GM18873 (cell line): Measurements from ENCODE around the gene TCHH.
"Not testable (repeated sequence)": the region's sequence is repeated elsewhere in the genome, so short reads cannot be mapped to it uniquely, and the experiment has no call there.

Experiments
- ATAC-seq: cut with Tn5 transposase; IDR thresholded peaks from one replicate; pipeline ENCODE4 v1.9.1; 2021; ENCODE audit warnings: mild to moderate bottlenecking, moderate library complexity, moderate number of reproducible peaks; ENCODE audit not compliant: unreplicated experiment, low FRiP score

TCHH gene

DNA sequence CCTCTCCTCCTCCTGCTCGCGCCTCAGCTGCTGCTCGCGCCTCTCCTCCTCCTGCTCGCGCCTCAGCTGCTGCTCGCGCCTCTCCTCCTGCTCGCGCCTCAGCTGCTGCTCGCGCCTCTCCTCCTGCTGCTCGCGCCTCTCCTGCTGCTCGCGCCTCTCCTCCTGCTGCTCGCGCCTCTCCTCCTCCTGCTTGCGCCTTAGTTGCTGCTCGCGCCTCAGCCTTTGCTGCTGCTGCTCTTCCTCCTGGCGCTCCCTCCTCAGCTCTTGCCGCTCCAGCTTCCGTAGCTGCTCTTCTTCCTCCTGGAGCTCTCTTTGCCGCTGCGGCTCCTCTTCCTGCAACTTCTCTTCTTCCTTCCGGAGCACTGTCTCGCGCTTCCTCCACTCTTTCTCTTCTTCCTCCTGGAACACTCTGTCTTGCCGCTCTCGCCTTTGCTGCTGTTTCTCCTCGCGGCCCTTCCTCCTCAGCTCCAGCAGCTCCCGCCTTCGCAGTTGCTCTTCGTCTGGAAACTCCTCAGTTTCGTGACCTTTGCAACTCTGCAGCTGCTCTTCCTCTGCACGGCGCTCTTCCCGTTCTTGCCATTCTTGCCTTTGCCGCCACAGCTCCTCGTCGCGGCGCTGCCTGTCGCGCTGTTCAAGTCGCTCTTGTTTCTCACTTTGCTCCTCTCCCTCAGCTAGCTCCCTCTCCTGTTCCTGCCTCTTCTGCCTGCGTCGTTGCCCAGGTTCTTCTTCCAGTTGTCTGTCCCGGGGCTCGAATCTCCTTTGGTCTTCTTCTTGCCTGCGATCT lies 3.0 kb downstream of the TCHH start:
- ATAC-seq = no peak

DNA sequence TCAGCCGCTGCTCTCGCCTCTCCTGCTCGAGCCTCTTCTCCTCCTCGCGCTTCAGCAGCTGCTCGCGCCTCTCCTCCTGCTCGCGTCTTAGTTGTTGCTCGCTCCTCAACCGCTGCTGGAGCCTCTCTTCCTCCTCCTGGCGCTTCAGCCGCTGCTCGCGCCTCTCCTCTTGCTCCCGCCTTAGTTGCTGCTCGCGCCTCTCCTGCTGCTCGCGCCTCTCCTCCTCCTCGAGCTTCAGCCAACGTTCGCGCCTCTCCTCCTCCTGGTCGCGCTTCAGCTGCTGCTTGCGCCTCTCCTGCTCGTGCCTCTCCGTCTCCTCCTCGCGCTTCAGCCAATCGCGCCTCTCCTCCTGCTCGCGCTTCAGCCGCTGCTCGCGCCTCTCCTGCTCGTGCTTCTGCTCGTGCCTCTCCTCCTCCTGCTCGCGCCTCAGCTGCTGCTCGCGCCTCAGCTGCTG lies 3.7 kb downstream of the TCHH start:
- no peak for ATAC-seq

- ATAC-seq = no peak
These were observed 4.3 kb downstream of the TCHH start for GRCh38 chr1:152110860-152111514.

DNA sequence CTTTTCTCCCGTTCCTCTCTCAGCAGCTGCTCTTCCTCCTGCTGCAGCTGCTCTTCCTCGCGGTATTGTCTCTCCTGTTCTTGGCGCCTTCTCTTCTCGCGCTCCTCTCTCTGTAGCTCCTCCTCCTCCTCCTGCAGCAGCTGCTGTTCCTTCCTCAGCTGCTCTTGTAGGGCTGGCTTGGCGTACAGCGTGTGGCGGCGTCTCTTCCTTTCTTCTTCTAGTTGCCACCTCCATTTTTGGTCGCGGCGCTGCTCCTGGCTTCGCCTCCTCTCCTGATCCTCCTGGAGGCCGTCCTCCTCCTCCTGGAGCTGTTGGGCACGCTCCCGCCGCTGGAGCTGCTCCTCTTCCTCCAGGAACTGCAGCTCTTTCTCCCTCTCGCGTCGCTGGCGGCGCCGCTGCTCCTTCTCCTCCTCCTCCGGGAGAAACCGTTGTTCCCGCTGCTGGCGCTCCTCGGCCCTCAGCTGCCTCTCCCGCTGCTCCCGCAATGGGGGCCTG lies 4.8 kb downstream of the TCHH start:
- no peak for ATAC-seq

GRCh38 chr1:152109998-152110294 lies 5.3 kb downstream of the TCHH start:
- ATAC-seq = no peak

DNA sequence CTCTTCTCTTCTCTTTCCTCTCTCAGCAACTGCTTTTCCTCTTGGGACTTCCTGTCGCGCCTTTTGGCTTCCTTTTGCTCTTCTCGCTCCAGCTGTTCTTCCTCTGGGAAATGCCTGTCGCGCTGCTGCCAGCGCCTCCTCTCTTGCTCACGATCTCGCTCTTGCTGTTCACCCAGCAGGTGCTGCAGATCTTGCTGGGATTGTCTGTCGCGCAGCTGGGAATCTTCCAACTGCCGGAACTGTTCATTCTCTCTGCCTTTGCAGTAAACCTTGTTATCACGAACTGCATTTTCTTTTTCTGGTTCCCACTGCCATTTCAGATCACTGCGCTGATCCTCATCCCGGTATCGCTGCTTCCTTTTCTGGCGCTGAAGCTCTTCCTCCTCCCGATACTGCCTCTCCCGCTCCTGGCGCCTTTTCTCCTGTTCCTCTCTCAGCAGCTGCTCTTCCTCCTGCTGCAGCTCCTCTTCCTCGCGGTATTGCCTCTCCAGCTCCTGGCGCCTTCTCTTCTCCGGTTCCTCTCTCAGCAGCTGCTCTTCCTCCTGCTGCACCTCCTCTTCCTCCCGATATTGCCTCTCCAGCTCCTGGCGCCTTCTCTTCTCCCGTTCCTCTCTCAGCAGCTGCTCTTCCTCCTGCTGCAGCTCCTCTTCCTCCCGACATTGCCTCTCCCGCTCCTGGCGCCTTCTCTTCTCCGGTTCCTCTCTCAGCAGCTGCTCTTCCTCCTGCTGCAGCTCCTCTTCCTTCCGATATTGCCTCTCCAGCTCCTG lies 5.8 kb downstream of the TCHH start:
- no peak for ATAC-seq

DNA sequence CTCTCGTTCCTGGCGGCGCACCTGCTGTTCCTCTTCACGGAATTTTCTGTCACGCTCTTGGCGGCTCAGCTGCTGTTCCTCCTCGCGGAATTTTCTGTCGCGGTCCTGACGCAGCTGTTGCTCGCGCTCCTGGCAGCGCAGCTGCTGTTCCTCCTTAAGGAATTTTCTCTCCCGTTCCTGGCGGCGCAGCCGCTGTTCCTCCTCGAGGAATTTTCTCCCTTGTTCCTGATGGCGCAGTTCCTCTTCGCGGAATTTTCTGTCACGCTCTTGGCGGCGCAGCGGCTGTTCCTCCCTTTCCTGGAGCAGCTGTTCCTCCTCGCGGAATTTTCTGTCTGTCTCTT lies 6.4 kb downstream of the TCHH start:
- no peak for ATAC-seq

DNA sequence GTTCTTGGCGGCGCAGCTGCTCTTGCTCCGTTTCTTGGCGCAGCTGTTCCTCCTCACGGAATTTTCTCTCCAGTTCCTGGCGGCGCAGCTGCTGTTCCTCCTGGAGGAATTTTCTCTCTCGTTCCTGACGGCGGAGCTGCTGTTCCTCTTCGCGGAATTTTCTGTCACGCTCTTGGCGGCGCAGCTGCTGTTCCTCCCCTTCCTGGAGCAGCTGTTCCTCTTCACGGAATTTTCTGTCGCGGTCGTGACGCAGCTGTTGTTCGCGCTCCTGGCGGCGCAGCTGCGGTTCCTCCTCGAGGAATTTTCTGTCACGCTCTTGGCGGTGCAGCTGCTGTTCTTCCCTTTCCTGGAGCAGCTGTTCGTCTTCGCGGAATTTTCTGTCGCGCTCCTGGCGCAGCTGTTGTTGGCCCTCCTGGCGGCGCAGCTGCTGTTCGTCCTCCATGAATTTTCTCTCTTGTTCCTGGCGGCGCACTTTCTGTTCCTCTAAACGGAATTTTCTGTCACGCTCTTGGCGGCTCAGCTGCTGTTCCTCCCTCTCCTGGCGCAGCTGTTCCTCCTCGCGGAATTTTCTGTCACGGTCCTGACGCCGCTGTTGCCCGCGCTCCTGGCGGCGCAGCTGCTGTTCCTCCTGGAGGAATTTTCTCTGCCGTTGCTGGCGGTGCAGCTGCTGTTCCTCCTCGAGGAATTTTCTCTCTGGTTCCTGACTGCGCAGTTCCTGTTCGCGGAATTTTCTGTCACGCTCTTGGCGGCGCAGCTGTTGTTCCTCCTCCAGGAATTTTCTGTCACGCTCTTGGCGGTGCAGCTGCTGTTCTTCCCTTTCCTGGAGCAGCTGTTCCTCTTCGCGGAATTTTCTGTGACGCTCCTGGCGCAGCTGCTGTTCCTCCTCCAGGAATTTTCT lies 7.0 kb downstream of the TCHH start:
- no peak for ATAC-seq

DNA sequence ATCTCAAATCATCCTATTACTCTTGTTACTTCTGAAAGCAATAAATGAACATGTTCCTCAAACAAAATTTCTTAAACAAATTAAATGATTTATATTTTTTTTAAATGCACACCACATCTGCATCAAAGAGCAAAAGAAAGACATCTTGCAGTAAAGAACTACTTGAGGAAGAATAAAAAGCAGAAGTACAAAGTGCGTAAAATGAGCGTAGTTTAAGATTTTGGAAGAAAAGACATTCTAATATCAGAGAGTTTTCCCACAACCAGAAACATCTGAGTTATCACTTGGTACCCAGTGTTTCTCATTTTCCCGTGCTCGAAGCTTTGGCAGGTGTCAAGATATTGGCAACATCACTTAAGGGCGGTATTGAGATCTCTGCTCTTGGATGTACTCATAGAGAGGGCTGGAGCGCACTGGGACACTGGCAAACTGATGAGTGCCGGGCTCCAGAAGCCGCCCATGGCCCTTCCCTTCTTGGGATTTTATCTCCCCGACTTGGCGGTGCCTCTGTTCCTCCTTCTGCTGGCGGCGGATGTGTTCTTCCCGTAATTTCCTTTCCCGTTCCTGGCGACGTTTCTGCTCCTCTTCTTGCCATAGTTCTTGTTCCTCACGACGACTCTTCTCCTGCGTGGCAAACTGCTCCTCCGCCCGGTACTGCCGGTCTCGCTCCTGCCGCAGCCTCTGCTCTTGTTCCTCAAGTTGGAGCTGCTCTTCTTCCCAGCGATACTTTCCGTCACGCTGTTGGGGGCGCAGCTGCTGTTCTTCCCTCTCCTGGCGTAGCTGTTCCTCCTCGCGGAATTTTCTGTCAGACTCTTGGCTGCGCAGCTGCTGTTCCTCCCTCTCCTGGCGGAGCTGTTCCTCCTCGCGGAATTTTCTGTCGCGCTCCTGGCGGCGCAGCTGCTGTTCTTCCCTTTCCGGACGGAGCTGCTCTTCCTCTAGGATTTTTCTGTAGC lies 7.9 kb downstream of the TCHH start:
- ATAC-seq = no peak

DNA sequence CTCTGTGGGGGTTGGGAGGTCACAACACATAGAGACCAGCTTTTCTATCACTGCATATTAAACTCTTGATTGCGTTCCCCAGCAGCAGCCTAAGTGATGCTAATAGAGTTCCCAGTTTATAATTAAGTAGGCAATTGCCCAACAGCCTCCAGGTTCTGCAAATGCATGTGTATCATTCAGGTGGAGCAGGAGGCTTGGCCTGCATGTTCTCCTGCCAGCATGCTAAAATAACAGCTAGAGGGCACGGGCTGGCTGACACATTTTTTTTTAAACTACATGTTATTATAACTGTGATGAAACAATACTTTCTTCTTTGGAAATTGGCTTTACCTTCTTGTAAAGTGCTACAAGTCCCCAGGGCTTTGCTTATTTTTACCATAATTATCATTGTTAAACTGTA lies 10.4 kb downstream of the TCHH start:
- no peak for ATAC-seq

DNA sequence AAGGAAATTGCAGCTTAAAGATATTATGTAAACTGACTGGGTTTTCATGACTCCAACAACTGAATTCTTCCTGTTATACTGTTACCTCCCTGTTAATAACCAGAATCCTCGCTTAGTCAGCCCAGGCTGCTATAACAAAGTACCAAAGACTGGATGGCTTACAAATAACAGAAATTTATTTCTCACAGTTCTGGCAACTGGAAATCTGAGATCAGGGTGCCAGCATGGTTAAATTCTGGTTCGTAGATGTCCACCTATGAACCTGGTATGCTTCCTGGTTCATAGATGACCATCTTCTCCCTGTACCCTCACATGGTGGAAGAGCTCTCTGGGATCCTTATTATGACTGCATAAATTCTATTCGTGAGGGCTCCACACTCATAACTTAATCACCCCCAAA lies 18.3 kb downstream of the TCHH start:
- no peak for ATAC-seq

GRCh38 chr1:152089014-152089674 lies 26.1 kb downstream of the TCHH start, which contains the start of gene TCHHL1:
Gene TCHHL1 (minus strand): TSS chr1:152089064. CDS start chr1:152088143, 921 bp downstream.
- ATAC-seq = no peak

GRCh38 chr1:152086760-152087159 lies 28.5 kb downstream of the TCHH start:
- no peak for ATAC-seq

GRCh38 chr1:152084853-152085252 lies 30.4 kb downstream of the TCHH start:
- ATAC-seq = no peak

DNA sequence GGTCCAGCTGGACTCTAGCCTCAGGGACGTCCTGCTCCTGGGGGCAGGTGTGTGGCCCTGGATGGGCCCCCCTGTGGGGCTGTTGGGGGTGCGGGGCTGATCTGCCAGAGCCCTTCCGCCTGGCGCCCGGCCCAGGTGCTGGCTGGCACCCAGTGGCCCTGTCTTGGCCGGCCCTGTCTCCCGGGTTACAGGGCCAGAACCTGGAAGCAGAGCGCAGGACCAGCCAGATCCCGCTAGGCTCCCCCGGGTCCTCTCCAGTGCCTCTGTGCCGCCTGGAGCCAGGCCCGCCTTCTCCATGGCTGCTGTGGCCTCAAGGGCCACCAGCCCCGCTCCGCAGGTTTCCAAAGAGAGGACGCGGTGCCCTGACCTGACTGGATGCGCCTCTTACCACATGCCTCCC lies 34.2 kb downstream of the TCHH start:
- ATAC-seq = not testable (repeated sequence)

DNA sequence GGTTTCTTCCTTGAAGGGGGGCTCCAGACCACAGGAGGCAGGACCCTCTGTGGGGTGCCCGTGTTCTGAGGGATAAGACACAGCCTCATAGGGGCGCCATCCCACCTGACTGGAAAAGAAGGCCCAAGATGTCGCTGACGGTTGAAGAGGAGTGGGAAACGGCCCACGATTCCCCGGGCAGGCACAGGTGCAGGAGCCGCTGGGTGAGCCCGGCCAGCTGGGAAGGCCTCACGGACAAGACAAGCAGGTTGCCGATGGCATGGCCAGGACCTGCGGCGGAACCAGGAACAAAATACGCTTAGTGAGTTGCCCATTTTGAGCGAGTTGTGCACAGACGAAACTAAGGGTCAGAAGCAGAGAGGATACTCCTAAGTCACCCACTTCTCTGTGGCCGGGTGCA lies 34.8 kb downstream of the TCHH start:
- not testable (repeated sequence) for ATAC-seq

DNA sequence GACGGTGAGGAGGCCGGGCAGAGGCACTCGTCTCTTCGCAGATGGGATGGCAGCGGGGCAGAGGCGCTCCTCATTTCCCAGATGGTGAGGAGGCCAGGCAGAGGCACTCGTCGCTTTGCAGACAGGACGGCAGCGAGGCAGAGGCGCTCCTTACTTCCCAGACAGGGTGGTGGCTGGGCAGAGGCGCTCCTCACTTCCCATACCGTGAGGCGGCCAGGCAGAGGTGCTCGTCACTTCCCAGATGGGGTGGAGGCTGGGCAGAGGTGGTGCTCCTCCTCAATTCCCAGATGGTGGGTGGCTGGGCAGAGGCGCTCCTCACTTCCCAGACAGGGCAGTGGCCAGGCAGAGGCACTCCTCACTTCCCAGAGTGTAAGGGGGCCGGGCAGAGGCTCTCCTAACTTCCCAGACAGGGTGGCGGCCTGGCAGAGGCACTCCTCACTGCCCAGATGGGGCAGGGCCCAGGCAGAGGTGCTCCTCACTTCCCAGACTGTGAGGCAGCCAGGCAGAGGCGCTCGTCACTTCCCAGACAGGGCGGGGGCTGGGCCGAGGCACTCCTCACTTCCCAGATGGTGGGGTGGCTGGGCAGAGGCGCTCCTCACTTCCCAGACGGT lies 36.3 kb downstream of the TCHH start:
- ATAC-seq = no peak

DNA sequence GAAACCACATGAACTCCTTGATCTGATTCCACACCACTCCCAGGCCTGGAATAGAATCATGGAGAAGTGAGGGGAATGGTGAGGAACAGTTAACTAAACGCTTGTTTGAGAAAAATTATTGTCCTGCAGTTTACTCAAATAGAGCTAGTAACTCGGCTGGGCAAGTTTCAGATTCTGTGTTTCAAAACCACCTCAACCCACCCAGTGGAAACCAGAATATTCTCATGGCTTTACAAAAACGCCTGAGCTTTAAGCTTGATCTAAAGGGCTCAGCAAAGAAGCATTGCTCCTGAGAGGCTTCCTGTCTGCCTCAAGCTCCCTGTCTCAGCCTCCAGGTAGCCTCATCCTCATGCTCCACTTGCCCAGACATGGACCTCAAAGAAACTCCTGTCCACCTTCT lies 42.9 kb downstream of the TCHH start:
- no peak for ATAC-seq
